IMR-90 (cell line): ENCODE results near the gene ST3GAL4. TPM values are rescaled to one million over a fixed set of nuclear protein-coding genes. Genes with fewer than 3 reads are reported as not detected.

Experiments
- ATAC-seq: fragments of 200-7000 bp; cut with Tn5 transposase; 2 replicates; pipeline ENCODE4 v1.9.1; 2020; ENCODE audit warnings: low read depth, mild to moderate bottlenecking, moderate library complexity
- BruUV-seq: library from RNA; stranded (reverse); fragments of 400-500 nt; replicated peaks from 2 replicates; lab custom pipeline; 2021; lab: Mats Ljungman, UMichigan
- CTCF ChIA-PET: fragments of 300-600 bp; formaldehyde crosslinking; extraction: SDS; loops from one replicate; lab custom pipeline; 2021; ENCODE audit warnings: antibody characterized with exemption; lab: Yijun Ruan, JAX
- POLR2A ChIA-PET: fragments of 300-600 bp; sonication (Branson Sonifier 250); formaldehyde crosslinking; loops from one replicate; lab custom pipeline; 2022; ENCODE audit warnings: antibody characterized with exemption; ENCODE audit not compliant: unreplicated experiment; lab: Charles Lee
- DNase-seq: peaks from one replicate; pipeline ENCODE4 v3.0.0; 2013
- H2AFZ ChIP-seq: replicated peaks from 2 replicates; pipeline ENCODE3; 2013; ENCODE audit warnings: low read length, mild to moderate bottlenecking; ENCODE audit not compliant: poor library complexity
- H2AK5ac ChIP-seq: 2 replicates; pipeline ENCODE4 v1.6.1; 2013; ENCODE audit warnings: low read depth, low read length, inconsistent platforms
- H2AK9ac ChIP-seq: replicated peaks from 2 replicates; pipeline ENCODE3; 2013; ENCODE audit warnings: mild to moderate bottlenecking, low read depth, low read length, moderate library complexity; ENCODE audit not compliant: poor library complexity
- H2BK120ac ChIP-seq: 2 replicates; pipeline ENCODE4 v1.6.1; 2013; ENCODE audit warnings: low read depth, low read length, inconsistent platforms
- H2BK15ac ChIP-seq: 3 replicates; pipeline ENCODE4 v1.6.1; 2013; ENCODE audit warnings: low read depth, low read length, inconsistent platforms
- H2BK20ac ChIP-seq: 2 replicates; pipeline ENCODE4 v1.6.1; 2013; ENCODE audit warnings: low read depth, mild to moderate bottlenecking, inconsistent platforms, low read length, moderate library complexity
- H2BK5ac ChIP-seq: 2 replicates; pipeline ENCODE4 v1.6.1; 2013; ENCODE audit warnings: mild to moderate bottlenecking, low read depth, low read length, inconsistent platforms; ENCODE audit not compliant: poor library complexity, severe bottlenecking
- H3K14ac ChIP-seq: replicated peaks from 2 replicates; pipeline ENCODE4 v1.6.1; 2013; ENCODE audit warnings: low read depth, low read length, inconsistent platforms
- H3K18ac ChIP-seq: 2 replicates; pipeline ENCODE4 v1.6.1; 2013; ENCODE audit warnings: low read depth, low read length, control low read depth
- H3K23ac ChIP-seq: 2 replicates; pipeline ENCODE4 v1.6.1; 2013; ENCODE audit warnings: low read depth, low read length, inconsistent platforms
- H3K27ac ChIP-seq: 2 replicates; pipeline ENCODE4 v1.5.1; 2013; ENCODE audit warnings: mild to moderate bottlenecking, control low read depth, low read length; ENCODE audit not compliant: insufficient read depth
- H3K27me3 ChIP-seq: 2 replicates; pipeline ENCODE4 v1.6.1; 2013; ENCODE audit warnings: low read length; ENCODE audit not compliant: control insufficient read depth, insufficient read depth
- H3K36me3 ChIP-seq: 2 replicates; pipeline ENCODE4 v1.6.1; 2013; ENCODE audit warnings: low read length, mixed read lengths; ENCODE audit not compliant: control insufficient read depth, insufficient read depth
- H3K4ac ChIP-seq: 2 replicates; pipeline ENCODE4 v1.6.1; 2013; ENCODE audit warnings: low read depth, low read length, inconsistent platforms
- H3K4me1 ChIP-seq: 2 replicates; pipeline ENCODE4 v1.6.1; 2013; ENCODE audit warnings: low read length, mixed read lengths; ENCODE audit not compliant: control insufficient read depth, insufficient read depth
- H3K4me2 ChIP-seq: 2 replicates; pipeline ENCODE4 v1.6.1; 2013; ENCODE audit warnings: low read depth, mild to moderate bottlenecking, control low read depth, low read length, moderate library complexity
- H3K4me3 ChIP-seq: 2 replicates; pipeline ENCODE4 v1.5.1; 2013; ENCODE audit warnings: low read depth, mild to moderate bottlenecking, control low read depth, low read length, moderate library complexity; ENCODE audit not compliant: insufficient read depth
- H3K56ac ChIP-seq: 2 replicates; pipeline ENCODE4 v1.6.1; 2013; ENCODE audit warnings: low read length, inconsistent platforms; ENCODE audit not compliant: insufficient read depth; ENCODE audit errors: extremely low read depth
- H3K79me1 ChIP-seq, 2 experiments: 2 replicates each; pipeline ENCODE4 v1.6.1; 2013; ENCODE audit warnings: low read length in 2 of 2, inconsistent platforms in 1 of 2, low read depth in 1 of 2
- H3K9ac ChIP-seq: 2 replicates; pipeline ENCODE4 v1.6.1; 2013; ENCODE audit warnings: low read depth, low read length, control low read depth
- H3K9me1 ChIP-seq: 2 replicates; pipeline ENCODE4 v1.6.1; 2013; ENCODE audit warnings: low read length, inconsistent platforms; ENCODE audit not compliant: insufficient read depth
- H3K9me3 ChIP-seq: 2 replicates; pipeline ENCODE4 v1.6.1; 2013; ENCODE audit warnings: low read length; ENCODE audit not compliant: control insufficient read depth, insufficient read depth
- H4K20me1 ChIP-seq: 2 replicates; pipeline ENCODE4 v1.6.1; 2013; ENCODE audit warnings: low read length, inconsistent platforms; ENCODE audit not compliant: insufficient read depth
- H4K5ac ChIP-seq: 2 replicates; pipeline ENCODE4 v1.6.1; 2013; ENCODE audit warnings: mild to moderate bottlenecking, low read depth, low read length, control low read depth
- H4K8ac ChIP-seq, 2 experiments: 2 replicates each; pipeline ENCODE4 v1.6.1; 2013; ENCODE audit warnings: low read depth in 2 of 2, low read length in 2 of 2, control low read depth in 1 of 2, inconsistent platforms in 1 of 2
- H4K91ac ChIP-seq: 2 replicates; pipeline ENCODE4 v1.6.1; 2013; ENCODE audit warnings: low read depth, low read length, inconsistent platforms; ENCODE audit not compliant: insufficient read depth
- BHLHE40 ChIP-seq: fragments of 150-350 bp; IDR thresholded peaks from 2 replicates; pipeline ENCODE4 v1.6.1; 2016; ENCODE audit warnings: mild to moderate bottlenecking, low read depth, low read length
- CEBPB ChIP-seq: IDR thresholded peaks from 2 replicates; pipeline ENCODE4 v1.6.1; 2012; ENCODE audit warnings: low read depth, low read length, improper control_type of control experiment
- CHD1 ChIP-seq: IDR thresholded peaks from 2 replicates; pipeline ENCODE4 v1.6.1; 2012; ENCODE audit warnings: low read depth, low read length, improper control_type of control experiment
- CTCF ChIP-seq: conservative IDR thresholded peaks from 2 replicates; pipeline ENCODE4 v1.5.1; 2012; ENCODE audit warnings: mild to moderate bottlenecking, low read depth, low read length, improper control_type of control experiment
- ELK1 ChIP-seq: fragments of 150-350 bp; IDR thresholded peaks from 2 replicates; pipeline ENCODE4 v1.6.1; 2016; ENCODE audit warnings: low read depth, mild to moderate bottlenecking, low read length, moderate library complexity, borderline replicate concordance
- FOS ChIP-seq: fragments of 150-350 bp; IDR thresholded peaks from 2 replicates; pipeline ENCODE4 v1.6.1; 2016; ENCODE audit warnings: low read depth, low read length
- MAFK ChIP-seq: IDR thresholded peaks from 2 replicates; pipeline ENCODE4 v1.6.1; 2012; ENCODE audit warnings: low read depth, low read length, improper control_type of control experiment
- MAZ ChIP-seq: IDR thresholded peaks from 2 replicates; pipeline ENCODE4 v1.6.1; 2012; ENCODE audit warnings: low read depth, mild to moderate bottlenecking, low read length, improper control_type of control experiment, moderate library complexity, borderline replicate concordance
- MXI1 ChIP-seq: IDR thresholded peaks from 2 replicates; pipeline ENCODE4 v1.6.1; 2012; ENCODE audit warnings: low read depth, mild to moderate bottlenecking, low read length, moderate library complexity, borderline replicate concordance
- NFE2L2 ChIP-seq: fragments of 150-350 bp; IDR thresholded peaks from 2 replicates; pipeline ENCODE4 v1.6.1; 2016; ENCODE audit warnings: low read depth, mild to moderate bottlenecking, low read length
- POLR2A ChIP-seq: IDR thresholded peaks from 2 replicates; pipeline ENCODE4 v1.6.1; 2012; ENCODE audit warnings: mild to moderate bottlenecking, low read depth, low read length
- RAD21 ChIP-seq: IDR thresholded peaks from 2 replicates; pipeline ENCODE4 v1.6.1; 2012; ENCODE audit warnings: low read length, improper control_type of control experiment
- RCOR1 ChIP-seq: IDR thresholded peaks from 2 replicates; pipeline ENCODE4 v1.6.1; 2012; ENCODE audit warnings: mild to moderate bottlenecking, low read length, improper control_type of control experiment; ENCODE audit not compliant: insufficient replicate concordance
- RFX5 ChIP-seq: IDR thresholded peaks from 2 replicates; pipeline ENCODE4 v1.8.0; 2012; ENCODE audit warnings: low read depth, mild to moderate bottlenecking, low read length, moderate library complexity
- SMC3 ChIP-seq: fragments of 150-350 bp; IDR thresholded peaks from 2 replicates; pipeline ENCODE4 v1.6.1; 2016; ENCODE audit warnings: low read depth, mild to moderate bottlenecking, antibody characterized with exemption, low read length, moderate library complexity
- WGBS, 2 experiments: methylation state at CpG; one replicate each; pipeline versions ENCODE4 v1.1.5 to v1.1.7; 2013; ENCODE audit warnings: missing lambda C conversion rate in 2 of 2; ENCODE audit not compliant: insufficient read length in 1 of 2; ENCODE audit errors: extremely low coverage in 2 of 2; 5-methylcytosine and 5-hydroxymethylcytosine counted together
- dilution Hi-C: fragments of 300-500 bp; cut with HindIII; formaldehyde crosslinking; loops from one replicate; pipeline ENCODE4 v1.14.3; 2018; ENCODE audit warnings: low sequenced_read_pairs; ENCODE audit not compliant: unreplicated experiment
- in situ Hi-C: fragments of 300-500 bp; cut with MboI; formaldehyde crosslinking; loops from 3 replicates; pipeline ENCODE4 v1.14.3; 2019; ENCODE audit warnings: low sequenced_read_pairs, inconsistent platforms, mixed read lengths
- intact Hi-C: fragments of 100-400 bp; cut with micrococcal nuclease; formaldehyde crosslinking; loops from 2 replicates; pipeline ENCODE4 v1.10.0; 2022
- polyA plus RNA-seq, 3 experiments: library from polyadenylated mRNA; depleted of rRNA; stranded (reverse); fragments of >200 nt; gene quantifications; 2 replicates each; pipeline ENCODE4 v1.2.3, GENCODE V29; 2012; ENCODE audit warnings: low replicate concordance in 1 of 3
- total RNA-seq: library from RNA; depleted of rRNA; stranded (reverse); fragments of >200 nt; gene quantifications from 2 replicates; pipeline ENCODE4 v1.2.3, GENCODE V29; 2012

The ST3GAL4 gene
- total and polyA plus RNA-seq, 2 of the 4 experiments (the other 2 are of a cell fraction) = 17.0 to 19.7 TPM

- no peak overlapping the region for H4K5ac ChIP-seq
- DNase-seq (no peak), ATAC-seq (no peak)
- in situ Hi-C loops = no loop called here
- no peaks in the 10 kb centered on the region for H3K4me1 ChIP-seq
- ChIA-PET POLR2A (no interaction called here), CTCF (no interaction called here)
- no peak overlapping the region for H3K4me3 ChIP-seq
- H3K14ac ChIP-seq = no peak overlapping the region
- H3K27ac ChIP-seq = no peak overlapping the region
- H4K8ac ChIP-seq = no peak overlapping the region
- no peaks in the 10 kb centered on the region for H3K36me3 ChIP-seq
- H3K9ac ChIP-seq = no peak overlapping the region
- H2BK20ac ChIP-seq = no peak overlapping the region
- peaks cover 16% of the 10 kb centered on the region for H3K9me1 ChIP-seq
- BruUV-seq = no TSS peak
- no peak overlapping the region for H3K23ac ChIP-seq
- no peak overlapping the region for H2AK5ac ChIP-seq
- H2BK120ac ChIP-seq = no peak overlapping the region
- no peak overlapping the region for H3K4me2 ChIP-seq
- H3K18ac ChIP-seq = no peak overlapping the region
- 19% methylated on average over 4 of the region's 24 CpGs; no CpG with 5 or more reads in 1 of the 2 experiments for WGBS, 2 experiments
- peaks cover 5% of the 10 kb centered on the region; the same call in 1 of the 2 replicates for H3K27me3 ChIP-seq
- dilution Hi-C loops = no loop called here
- H3K79me1 ChIP-seq = no peaks in the 10 kb centered on the region; a peak in 1 of 4 replicates
- no peak overlapping the region for H4K91ac ChIP-seq
- peak overlapping the region; percentile 18 for H2AFZ ChIP-seq
- H3K56ac ChIP-seq = no peak overlapping the region
- intact Hi-C loops = no loop called here
- H2AK9ac ChIP-seq = peak overlapping the region; percentile 72
- H2BK15ac ChIP-seq = no peak overlapping the region
- H2BK5ac ChIP-seq = no peak overlapping the region
- H3K4ac ChIP-seq = no peak overlapping the region
- no peaks in the 10 kb centered on the region for H3K9me3 ChIP-seq
- 0 out of 2 replicates have a peak, but pooled peaks cover 15% of the 10 kb centered on the region for H4K20me1 ChIP-seq
- TF ChIP-seq SMC3 (no peak), MAZ (no peak), RAD21 (no peak), MAFK (no peak), RFX5 (no peak), BHLHE40 (no peak), CTCF (no peak), POLR2A (no peak), RCOR1 (no peak), CHD1 (no peak), CEBPB (no peak), MXI1 (no peak), FOS (no peak), ELK1 (no peak), NFE2L2 (no peak)
Observed at GRCh38 chr11:126452241-126453101, 97.0 kb downstream of the ST3GAL4 start.
